Stimulated activated CD4-positive, alpha-beta T cell treated with anti-CD3 and anti-CD28 coated beads, Interleukin-12 subunit alpha, Interleukin-12 subunit beta, amount 100 ng/mL, for 48 hours (primary cell): ENCODE results near the gene UNC5B.
"Not testable (repeated sequence)": the region's sequence is repeated elsewhere in the genome, so short reads cannot be mapped to it uniquely, and the experiment has no call there.

ENCODE experiments used
- DNase-seq, 3 donors: peaks; one replicate each; pipeline ENCODE4 v3.0.0-alpha.2; 2020; ENCODE audit warnings: low read depth in 2 of 3, low spot score in 1 of 3

Gene UNC5B

GRCh38 chr10:71295641-71296040 lies 83.3 kb downstream of the UNC5B start:
- no peak for DNase-seq

- no peak for DNase-seq
Measured at GRCh38 chr10:71296086-71296485, 83.7 kb downstream of the UNC5B start.

- not testable (repeated sequence) for DNase-seq
Measured at GRCh38 chr10:71296811-71297210, 84.4 kb downstream of the UNC5B start.

GRCh38 chr10:71297343-71297742 lies 85.0 kb downstream of the UNC5B start:
- no peak for DNase-seq

DNA sequence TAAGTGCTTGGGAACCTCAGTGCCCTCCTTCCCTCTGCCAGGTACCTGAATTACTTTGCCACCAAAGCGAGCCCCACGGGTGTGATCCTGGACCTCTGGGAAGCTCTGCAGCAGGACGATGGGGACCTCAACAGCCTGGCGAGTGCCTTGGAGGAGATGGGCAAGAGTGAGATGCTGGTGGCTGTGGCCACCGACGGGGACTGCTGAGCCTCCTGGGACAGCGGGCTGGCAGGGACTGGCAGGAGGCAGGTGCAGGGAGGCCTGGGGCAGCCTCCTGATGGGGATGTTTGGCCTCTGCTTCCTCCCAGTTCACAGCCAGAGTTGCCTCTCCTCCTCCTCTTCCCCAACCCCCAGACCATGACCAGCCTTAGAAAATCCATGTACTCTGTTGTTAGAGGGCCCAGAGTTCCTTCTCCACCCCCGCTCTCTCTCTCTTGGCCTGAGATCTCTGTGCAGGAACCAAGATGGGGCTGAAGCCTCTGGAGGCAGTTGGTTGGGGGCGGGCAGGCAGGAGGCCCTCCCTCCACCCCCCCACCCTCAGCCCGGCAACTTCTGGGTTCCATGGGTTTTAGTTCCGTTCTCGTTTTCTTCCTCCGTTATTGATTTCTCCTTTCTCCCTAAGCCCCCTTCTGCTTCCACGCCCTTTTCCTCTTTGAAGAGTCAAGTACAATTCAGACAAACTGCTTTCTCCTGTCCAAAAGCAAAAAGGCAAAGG lies 86.9 kb downstream of the UNC5B start:
- no peak for DNase-seq

GRCh38 chr10:71300555-71301370 lies 88.4 kb downstream of the UNC5B start:
- DNase-seq = no peak

DNA sequence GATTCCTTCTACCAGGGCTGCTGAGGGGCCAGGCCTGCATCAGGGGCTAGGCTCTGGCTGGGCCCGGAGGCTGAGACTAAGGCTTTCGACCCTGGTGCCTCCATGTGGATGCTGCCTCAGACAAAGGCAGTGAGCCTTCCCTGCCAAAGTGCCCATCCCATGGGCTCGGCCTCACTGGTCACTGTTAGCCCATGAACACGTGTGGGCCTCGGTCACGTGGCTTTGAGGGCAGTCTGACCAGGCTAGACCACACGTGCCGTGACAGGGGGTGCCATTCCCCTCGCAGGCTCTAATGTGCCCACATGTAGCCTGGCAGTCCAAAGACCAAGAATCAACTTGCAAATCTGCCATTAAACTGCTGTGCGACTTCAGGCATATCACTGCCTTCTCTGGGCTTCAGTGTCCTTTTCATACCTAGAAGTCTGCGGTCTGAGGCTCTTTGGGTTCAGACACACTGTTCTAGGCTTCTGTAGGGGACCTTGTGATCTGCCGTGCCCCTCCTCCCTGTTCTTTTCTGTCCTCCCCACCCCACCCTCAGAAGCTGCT lies 89.1 kb downstream of the UNC5B start:
- no peak for DNase-seq

DNA sequence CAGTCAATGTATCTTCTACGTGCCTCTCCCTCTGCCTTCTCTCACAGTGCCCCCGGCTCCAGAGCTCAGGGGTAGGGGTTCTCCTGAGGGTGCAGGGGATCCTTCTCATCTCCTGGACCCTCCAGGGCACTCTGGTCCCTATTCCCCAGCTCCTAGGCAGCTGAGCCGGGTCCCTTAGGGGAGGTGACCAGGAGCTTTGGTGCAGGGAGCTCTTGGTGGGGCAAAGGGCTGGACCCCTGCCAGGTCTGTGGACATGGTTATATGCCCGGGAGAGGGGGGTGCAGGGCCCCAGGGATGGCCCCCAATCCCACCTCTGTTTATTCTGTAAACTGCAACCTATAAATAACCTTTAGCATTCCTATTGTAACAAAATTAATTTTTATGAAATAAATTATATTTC lies 90.1 kb downstream of the UNC5B start:
- DNase-seq = no peak

- peak in 1 of 3 donors; percentile 16 for DNase-seq
Measured at GRCh38 chr10:71302874-71303568, 90.7 kb downstream of the UNC5B start.

DNA sequence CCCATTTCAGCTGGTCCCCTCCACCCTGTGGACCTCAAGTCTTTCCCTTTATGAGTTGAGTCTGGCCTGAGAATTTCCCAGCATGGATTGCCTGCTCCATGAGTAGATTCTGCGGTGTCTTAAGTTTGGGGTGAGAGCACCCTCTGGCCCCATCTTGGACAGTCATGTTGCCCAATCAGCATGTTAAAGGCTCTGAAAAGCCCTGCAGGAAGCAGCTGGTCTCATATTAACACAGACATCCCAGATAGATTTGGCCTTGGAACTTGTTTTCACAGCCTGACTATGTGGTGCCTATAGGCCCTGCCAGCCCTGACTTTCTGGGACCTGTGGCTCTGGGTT lies 91.2 kb downstream of the UNC5B start:
- DNase-seq = no peak

DNA sequence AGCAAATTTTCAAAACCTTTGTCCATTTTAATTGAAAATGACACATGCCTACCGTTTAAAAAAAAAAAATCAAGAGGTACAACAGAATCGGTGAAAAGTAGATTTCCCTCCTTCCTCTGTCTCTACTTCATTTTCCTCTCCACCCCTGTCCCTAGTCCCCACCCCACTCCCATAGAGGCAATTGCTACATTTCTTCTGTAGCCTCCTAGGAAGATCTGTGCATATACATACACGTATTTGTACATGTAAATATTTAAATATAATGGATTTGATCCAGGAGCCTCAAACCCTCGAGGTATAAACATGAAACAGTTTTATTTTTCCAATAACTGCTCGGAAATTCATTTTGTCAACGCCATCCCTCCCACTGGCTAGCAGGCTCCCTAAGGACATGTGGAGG lies 92.5 kb downstream of the UNC5B start:
- no peak for DNase-seq

DNA sequence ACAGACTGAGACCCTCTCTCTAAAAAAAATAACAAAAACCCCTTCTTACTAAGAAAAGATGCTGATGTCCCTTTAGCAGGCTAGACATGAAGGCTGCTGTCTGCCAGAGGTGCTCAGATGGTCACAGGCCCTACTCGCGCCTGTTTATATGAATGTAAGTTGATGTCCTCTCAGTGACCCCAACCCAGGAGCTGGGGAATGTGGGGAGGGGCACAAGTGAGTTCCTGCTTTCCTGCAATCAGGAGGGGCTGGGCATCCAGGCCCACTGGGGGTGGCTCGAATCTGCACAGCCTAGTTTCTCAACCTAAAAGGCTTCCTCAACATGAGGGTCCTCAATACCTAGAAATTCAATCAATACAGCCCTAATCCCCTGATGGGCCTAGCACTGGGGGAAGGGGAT lies 94.6 kb downstream of the UNC5B start:
- no peak for DNase-seq

DNA sequence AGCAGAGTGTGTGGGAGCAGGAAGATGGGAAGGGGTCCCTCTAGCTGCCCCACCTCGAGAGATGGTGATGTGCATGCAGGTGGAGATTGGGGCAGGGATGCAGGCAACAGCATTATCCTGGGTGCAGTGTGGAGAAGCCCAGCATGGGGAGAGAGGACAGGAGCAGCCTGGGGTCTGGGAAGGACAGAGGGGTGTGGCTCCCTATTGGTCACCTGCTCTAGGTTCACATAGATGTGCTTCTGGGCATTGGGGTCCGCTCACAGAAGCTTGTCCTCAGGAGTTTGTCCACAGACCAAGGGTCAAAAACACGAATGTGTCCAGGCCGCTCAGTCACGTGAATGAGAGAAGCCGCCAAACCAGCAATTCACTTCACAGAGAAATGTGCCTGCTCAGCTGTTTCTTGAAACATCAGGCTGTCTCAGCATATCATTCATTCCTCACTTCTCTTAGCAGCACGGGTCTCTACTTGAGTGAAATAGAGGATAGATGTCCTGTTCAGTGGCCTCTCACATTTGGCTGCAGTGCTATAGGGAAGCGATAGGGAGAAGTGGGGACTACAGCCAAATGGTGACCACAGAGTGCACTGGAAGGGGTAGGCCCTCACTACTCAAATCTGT lies 95.2 kb downstream of the UNC5B start:
- DNase-seq = no peak

DNA sequence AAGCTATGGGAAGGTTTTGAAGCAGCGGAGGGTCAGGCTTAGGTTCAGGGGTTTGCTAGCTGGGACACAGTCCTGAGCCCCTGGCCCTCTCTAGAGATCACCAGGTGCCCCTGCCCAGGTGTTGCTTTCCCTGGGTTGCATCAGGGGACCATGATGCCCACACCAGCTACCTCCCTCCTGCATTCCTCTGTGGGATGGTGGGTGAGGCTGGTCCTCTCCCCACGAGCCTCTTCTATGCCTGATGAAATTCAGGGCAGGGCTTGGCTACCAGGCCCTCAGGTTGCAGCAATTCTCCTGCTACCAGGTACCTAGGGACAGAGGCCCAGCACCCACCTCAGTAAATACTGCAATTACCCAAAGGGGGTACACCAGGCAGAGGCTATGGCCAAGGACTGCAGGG lies 95.9 kb downstream of the UNC5B start:
- DNase-seq = no peak

GRCh38 chr10:71308985-71309384 lies 96.6 kb downstream of the UNC5B start:
- no peak for DNase-seq

DNA sequence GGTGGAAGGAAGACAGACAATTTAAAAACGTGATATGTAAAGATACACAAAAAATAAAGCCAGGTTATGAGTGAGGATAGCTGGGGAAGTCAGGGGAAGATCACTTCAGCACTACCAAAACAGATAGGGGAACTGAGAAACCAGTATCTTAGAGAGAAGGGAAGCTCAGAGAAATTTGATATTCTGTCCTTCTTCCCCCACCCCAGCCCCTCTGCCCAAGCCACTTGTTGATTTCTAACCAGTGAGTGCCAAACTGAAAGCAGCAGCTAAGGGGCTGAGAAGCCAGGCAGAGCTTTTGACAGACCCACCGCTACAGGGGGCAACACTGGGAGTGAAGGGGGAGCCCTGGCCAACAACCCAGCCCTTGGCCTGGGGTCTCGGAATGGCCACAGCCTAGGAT lies 97.5 kb downstream of the UNC5B start:
- no peak for DNase-seq

DNA sequence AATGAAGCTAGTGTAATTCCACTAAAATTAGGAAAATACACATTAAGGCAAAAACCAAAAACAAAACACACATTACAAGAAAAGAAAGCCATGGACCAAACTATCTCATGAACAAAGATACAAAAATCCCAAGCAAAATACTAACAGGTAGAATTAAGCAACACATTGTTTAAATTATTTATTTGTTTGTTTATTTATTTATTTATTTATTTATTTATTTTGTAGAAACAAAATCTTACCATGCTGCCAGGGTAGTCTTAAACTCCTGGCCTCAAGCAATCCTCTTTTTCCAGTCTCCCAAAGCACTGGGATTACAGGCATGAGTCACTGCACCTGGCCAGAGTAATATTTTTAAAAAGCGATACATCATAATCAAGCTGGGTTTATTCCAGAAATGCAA lies 99.8 kb downstream of the UNC5B start:
- DNase-seq = no peak

DNA sequence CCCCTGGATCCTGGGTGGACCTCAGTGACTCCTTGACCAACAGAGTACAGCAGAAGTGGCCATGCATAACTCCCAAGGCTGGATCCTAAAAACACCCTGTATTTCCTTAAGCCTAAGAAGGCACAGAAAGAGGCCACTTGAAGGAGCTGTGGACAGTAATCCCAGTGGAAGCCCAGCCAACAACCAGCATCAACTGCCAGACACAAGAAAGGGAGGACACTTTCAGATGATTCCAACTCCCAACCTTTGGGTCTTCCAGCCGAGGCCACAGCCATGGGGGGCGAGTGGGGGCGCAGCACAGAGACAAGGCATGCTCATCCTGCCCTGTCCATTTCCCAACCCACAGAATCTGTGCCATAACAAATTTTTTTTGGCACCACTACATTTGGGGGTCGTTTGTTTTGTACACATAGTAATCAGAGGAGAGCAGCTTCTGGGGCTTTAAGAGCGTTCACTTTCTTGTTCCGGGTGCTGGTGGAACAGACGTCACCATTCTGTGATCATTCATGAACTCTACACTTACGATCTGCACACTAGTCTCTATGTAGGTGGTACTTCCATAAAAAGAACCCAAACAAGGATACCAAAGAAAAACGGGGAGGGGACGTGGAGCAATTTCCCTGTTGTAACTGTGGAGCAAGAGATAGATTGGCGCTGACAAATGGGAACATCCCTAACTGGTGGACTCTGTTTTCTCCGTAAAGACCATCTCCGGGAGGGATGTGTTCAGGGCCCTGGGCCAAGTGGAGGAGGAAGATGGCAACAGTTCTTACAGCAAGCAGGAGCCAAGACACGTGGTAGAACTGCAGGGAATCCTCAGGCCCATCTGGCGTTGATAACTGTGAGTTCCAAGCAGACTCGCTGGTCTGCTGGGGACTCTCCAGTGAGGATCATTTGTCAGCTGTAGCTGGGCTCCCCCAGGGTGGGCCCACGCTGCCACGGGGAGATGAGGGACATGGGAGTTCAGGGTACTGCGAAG lies 100.7 kb downstream of the UNC5B start:
- DNase-seq = no peak

DNA sequence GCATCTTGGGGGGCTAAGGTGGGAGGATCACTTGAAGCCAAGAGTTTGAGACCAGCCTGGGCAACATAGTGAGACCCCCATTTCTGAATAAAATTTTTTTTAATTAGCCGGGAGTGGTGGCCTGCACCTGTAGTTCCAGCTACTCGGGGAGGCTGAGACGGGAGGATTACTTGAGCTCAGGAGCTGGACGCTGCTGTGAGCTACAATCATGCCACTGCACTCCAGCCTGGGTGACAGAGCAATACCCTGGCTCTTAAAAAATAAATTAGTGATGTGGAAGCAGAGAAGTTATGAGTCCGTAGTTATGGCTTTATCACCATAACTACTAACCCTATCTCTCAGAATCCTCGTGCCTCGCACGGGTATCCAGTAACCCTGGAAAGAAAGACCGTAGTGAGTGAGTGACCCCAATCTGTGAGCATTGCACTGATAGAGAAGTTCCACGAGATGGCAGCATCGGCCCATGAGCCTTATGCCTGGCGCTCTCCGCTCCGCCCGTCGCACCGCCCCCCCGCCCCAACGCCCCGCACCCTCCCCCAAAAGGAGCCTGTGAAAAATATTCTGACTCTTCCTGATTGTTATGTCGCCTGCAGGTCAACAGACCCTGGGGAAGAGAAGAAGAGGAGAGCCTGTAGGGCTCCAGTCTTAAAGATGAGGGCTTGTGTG lies 101.8 kb downstream of the UNC5B start:
- peak in 2 of 3 donors; percentile 16 to 21 for DNase-seq
